Type B pancreatic cell (in vitro differentiated cells): ENCODE data around the gene ZNF391. TPM values are rescaled to one million over a fixed set of nuclear protein-coding genes. Genes with fewer than 3 reads are reported as not detected.

ENCODE experiments used
- DNase-seq: peaks from one replicate; pipeline ENCODE4 v3.0.0; 2021; ENCODE audit warnings: mixed read lengths; ENCODE audit not compliant: unreplicated experiment; ENCODE audit errors: extremely low spot score
- H3K27ac Mint-ChIP-seq: 2 replicates; pipeline ENCODE4 v1.8.0; 2021; ENCODE audit warnings: mild to moderate bottlenecking, mixed read lengths
- H3K27me3 Mint-ChIP-seq: 2 replicates; pipeline ENCODE4 v1.8.0; 2021; ENCODE audit warnings: mixed read lengths
- H3K36me3 Mint-ChIP-seq: 2 replicates; pipeline ENCODE4 v1.8.0; 2021; ENCODE audit warnings: mixed read lengths
- H3K4me1 Mint-ChIP-seq: one replicate; pipeline ENCODE4 v1.8.0; 2021; ENCODE audit warnings: mixed read lengths; ENCODE audit not compliant: unreplicated experiment
- H3K4me3 Mint-ChIP-seq: 2 replicates; pipeline ENCODE4 v1.8.0; 2021; ENCODE audit warnings: mild to moderate bottlenecking, mixed read lengths
- H3K9me3 Mint-ChIP-seq: 2 replicates; pipeline ENCODE4 v1.8.0; 2021; ENCODE audit warnings: mixed read lengths
- CTCF ChIP-seq: fragments of 200-600 bp; sonication (generic); conservative IDR thresholded peaks from 2 replicates; pipeline ENCODE4 v1.5.0; 2021; ENCODE audit warnings: antibody characterized with exemption, mild to moderate bottlenecking
- total RNA-seq: library from RNA; stranded (reverse); gene quantifications from 2 replicates; pipeline ENCODE4 v1.2.1, GENCODE V29; 2021; ENCODE audit warnings: low replicate concordance

ZNF391 gene
- total RNA-seq, 1 donor from 2014 or later = 8.4 TPM

- DNase-seq = no peak
- Mint-ChIP-seq H3K9me3 (peaks cover 67% of the 10 kb centered on the region), H3K36me3 (peaks cover 90% of the 10 kb centered on the region), H3K4me1 (no peaks in the 10 kb centered on the region), H3K27ac (no peak overlapping the region), H3K27me3 (no peaks in the 10 kb centered on the region), H3K4me3 (no peak overlapping the region)
- TF ChIP-seq CTCF = no peak
Measured at GRCh38 chr6:27452496-27452897, 63.9 kb downstream of the ZNF391 start.

Other genes with a start within 250 kb of the ZNF391 start
- 10.5 and 28.9 TPM in 2 replicates for gene PRSS16, start 141.1 kb upstream of the ZNF391 start, total RNA-seq
- gene POM121L2, start 76.5 kb upstream of the ZNF391 start, total RNA-seq = 0.10 and 0.14 TPM in 2 replicates
- gene ZNF184, start 84.3 kb downstream of the ZNF391 start, total RNA-seq = 9.9 and 14.5 TPM in 2 replicates